HepG2 (cell line): ENCODE results near the gene EPC1.

Experiments used
- E2F1 ChIP-seq: sonication (generic); formaldehyde crosslinking; IDR thresholded peaks from 2 replicates; pipeline ENCODE4 v1.5.0; 2020; ENCODE audit warnings: missing genetic modification reagents
- FOXA1 ChIP-seq, 2 experiments: fragments of 450-650 bp in 1 of 2; sonication (generic) in 1 of 2; formaldehyde crosslinking in 1 of 2; IDR thresholded peaks; 2 replicates each; pipeline versions ENCODE4 v1.4.0 to v1.6.1; 2016 to 2020; ENCODE audit warnings: missing genetic modification reagents in 1 of 2
- FOXK1 ChIP-seq: sonication (generic); formaldehyde crosslinking; IDR thresholded peaks from 2 replicates; pipeline ENCODE4 v1.4.0; 2020; ENCODE audit warnings: low read depth, missing genetic modification reagents, borderline replicate concordance
- REPIN1 ChIP-seq: sonication (generic); formaldehyde crosslinking; IDR thresholded peaks from 2 replicates; pipeline ENCODE4 v1.8.0; 2022; ENCODE audit warnings: missing genetic modification reagents, low read depth, mild to moderate bottlenecking, borderline replicate concordance
- ZBTB33 ChIP-seq: sonication (generic); formaldehyde crosslinking; IDR thresholded peaks from 2 replicates; pipeline ENCODE4 v1.4.0; 2020; ENCODE audit warnings: missing genetic modification reagents
- ZNF512 ChIP-seq: sonication (generic); formaldehyde crosslinking; IDR thresholded peaks from 2 replicates; pipeline ENCODE4 v1.4.0; 2020; ENCODE audit warnings: mild to moderate bottlenecking, missing genetic modification reagents
- ZSCAN29 ChIP-seq: sonication (generic); formaldehyde crosslinking; conservative IDR thresholded peaks from 2 replicates; pipeline ENCODE4 v1.4.0; 2020; ENCODE audit warnings: mild to moderate bottlenecking, missing genetic modification reagents
- TF ChIP-seq, protein P1 (sequence below): sonication (generic); formaldehyde crosslinking; IDR thresholded peaks from 2 replicates; pipeline ENCODE4 v1.5.0; 2020; ENCODE audit warnings: mild to moderate bottlenecking, missing genetic modification reagents, moderate library complexity
- TF ChIP-seq, protein P2 (sequence below): sonication (generic); formaldehyde crosslinking; IDR thresholded peaks from 2 replicates; pipeline ENCODE4 v1.4.0; 2020; ENCODE audit warnings: missing genetic modification reagents

DNA sequence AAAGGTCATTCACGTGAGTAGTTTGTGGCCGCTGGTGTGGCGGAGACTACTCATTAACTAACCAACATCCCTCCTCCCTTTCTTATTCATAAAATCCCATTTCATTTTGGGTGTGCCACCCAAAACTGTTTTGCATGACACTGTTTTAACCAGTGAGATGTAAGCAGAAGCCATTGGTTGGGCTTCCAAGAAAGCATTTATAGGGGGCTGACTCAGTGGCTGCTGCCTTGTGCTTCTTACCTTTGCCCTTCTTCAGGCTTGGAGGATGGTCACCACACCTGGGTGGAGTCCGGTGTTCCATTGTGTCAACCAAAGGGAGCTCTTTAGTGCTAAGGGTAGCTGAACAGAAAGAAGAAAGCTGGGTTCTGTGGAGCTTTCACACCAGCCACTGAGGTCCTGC lies 37.2 kb upstream of the EPC1 start:
- TF ChIP-seq ZNF512 (CRISPR knock-in tag) (no peak), ZSCAN29 (CRISPR knock-in tag) (no peak), FOXK1 (CRISPR knock-in tag) (no peak), E2F1 (no peak), REPIN1 (CRISPR knock-in tag) (no peak), FOXA1 (IDR thresholded peaks at IDR 0.05) (no peak), FOXA1 (CRISPR knock-in tag; IDR thresholded peaks at IDR 0.05) (no peak), ZBTB33 (no peak)
- TF ChIP-seq, protein P1, sequence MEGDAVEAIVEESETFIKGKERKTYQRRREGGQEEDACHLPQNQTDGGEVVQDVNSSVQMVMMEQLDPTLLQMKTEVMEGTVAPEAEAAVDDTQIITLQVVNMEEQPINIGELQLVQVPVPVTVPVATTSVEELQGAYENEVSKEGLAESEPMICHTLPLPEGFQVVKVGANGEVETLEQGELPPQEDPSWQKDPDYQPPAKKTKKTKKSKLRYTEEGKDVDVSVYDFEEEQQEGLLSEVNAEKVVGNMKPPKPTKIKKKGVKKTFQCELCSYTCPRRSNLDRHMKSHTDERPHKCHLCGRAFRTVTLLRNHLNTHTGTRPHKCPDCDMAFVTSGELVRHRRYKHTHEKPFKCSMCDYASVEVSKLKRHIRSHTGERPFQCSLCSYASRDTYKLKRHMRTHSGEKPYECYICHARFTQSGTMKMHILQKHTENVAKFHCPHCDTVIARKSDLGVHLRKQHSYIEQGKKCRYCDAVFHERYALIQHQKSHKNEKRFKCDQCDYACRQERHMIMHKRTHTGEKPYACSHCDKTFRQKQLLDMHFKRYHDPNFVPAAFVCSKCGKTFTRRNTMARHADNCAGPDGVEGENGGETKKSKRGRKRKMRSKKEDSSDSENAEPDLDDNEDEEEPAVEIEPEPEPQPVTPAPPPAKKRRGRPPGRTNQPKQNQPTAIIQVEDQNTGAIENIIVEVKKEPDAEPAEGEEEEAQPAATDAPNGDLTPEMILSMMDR (CRISPR knock-in tag), result no peak
- TF ChIP-seq, protein P2, sequence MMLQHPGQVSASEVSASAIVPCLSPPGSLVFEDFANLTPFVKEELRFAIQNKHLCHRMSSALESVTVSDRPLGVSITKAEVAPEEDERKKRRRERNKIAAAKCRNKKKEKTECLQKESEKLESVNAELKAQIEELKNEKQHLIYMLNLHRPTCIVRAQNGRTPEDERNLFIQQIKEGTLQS (CRISPR knock-in tag), result no peak
